Measurements from ENCODE around the gene AGBL3.

DNA sequence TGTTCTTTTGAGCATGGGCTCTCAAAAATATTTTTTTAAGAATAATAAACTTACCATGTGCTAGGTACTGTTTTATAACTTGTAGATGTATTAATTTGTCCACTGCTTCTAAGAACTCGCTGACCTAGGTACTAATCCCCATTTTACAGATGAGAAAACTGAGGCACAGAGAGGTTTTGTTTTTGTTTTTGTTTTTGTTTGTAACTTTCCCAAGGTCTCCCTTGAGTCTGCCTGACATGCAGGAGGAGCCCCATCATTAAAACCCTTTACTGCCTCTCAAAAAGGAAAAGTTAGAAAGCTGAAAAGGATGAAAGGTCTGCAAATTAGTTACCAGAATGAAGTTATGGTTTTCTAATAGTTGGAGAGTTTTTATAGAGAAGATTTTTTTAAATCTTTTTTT lies 38.5 kb upstream of the AGBL3 start:
- TF ChIP-seq, protein P1, sequence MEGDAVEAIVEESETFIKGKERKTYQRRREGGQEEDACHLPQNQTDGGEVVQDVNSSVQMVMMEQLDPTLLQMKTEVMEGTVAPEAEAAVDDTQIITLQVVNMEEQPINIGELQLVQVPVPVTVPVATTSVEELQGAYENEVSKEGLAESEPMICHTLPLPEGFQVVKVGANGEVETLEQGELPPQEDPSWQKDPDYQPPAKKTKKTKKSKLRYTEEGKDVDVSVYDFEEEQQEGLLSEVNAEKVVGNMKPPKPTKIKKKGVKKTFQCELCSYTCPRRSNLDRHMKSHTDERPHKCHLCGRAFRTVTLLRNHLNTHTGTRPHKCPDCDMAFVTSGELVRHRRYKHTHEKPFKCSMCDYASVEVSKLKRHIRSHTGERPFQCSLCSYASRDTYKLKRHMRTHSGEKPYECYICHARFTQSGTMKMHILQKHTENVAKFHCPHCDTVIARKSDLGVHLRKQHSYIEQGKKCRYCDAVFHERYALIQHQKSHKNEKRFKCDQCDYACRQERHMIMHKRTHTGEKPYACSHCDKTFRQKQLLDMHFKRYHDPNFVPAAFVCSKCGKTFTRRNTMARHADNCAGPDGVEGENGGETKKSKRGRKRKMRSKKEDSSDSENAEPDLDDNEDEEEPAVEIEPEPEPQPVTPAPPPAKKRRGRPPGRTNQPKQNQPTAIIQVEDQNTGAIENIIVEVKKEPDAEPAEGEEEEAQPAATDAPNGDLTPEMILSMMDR (IDR thresholded peaks at IDR 0.05), result no peak
- TF ChIP-seq EZH2phosphoT487 (IDR thresholded peaks at IDR 0.05), result no peak
